GM12891 (cell line): Measurements from ENCODE around the gene BHLHE40.

Experiments
- POLR2A ChIP-seq: IDR thresholded peaks from 2 replicates; pipeline ENCODE4 v1.6.1; 2011; ENCODE audit warnings: low read depth, low read length, control low read depth
- POLR2AphosphoS5 ChIP-seq: IDR thresholded peaks from 2 replicates; pipeline ENCODE4 v1.6.1; 2011; ENCODE audit warnings: low read depth, low read length, control low read depth
- SPI1 ChIP-seq: IDR thresholded peaks from 2 replicates; pipeline ENCODE4 v1.6.1; 2011; ENCODE audit warnings: low read depth, low read length, control low read depth
- TAF1 ChIP-seq: IDR thresholded peaks from 2 replicates; pipeline ENCODE4 v1.6.1; 2011; ENCODE audit warnings: low read depth, low read length, control low read depth

- TF ChIP-seq POLR2A (no peak), POLR2AphosphoS5 (no peak), TAF1 (no peak), SPI1 (no peak)
These were observed 6.3 kb upstream of the BHLHE40 start for GRCh38 chr3:4972652-4973643.
